PFSK-1 (cell line): ENCODE measurements around the gene MARK4.

ENCODE experiments used
- FOXP2 ChIP-seq: optimal IDR thresholded peaks from 2 replicates; pipeline ENCODE3; 2011; ENCODE audit warnings: borderline replicate concordance, control low read depth, inconsistent platforms; ENCODE audit not compliant: insufficient read depth; ENCODE audit errors: extremely low read length, extremely low read depth
- POLR2AphosphoS5 ChIP-seq: IDR thresholded peaks from 2 replicates; pipeline ENCODE4 v1.6.1; 2012; ENCODE audit warnings: low read depth, mild to moderate bottlenecking, control low read depth, low read length, moderate library complexity
- SIN3A ChIP-seq: IDR thresholded peaks from 2 replicates; pipeline ENCODE4 v1.6.1; 2012; ENCODE audit warnings: mild to moderate bottlenecking, low read length, moderate library complexity, borderline replicate concordance; ENCODE audit not compliant: insufficient read depth
- TAF1 ChIP-seq: IDR thresholded peaks from 2 replicates; pipeline ENCODE4 v1.6.1; 2012; ENCODE audit warnings: low read length, control low read depth, borderline replicate concordance; ENCODE audit not compliant: insufficient read depth
- TF ChIP-seq, protein P1 (sequence below), 2 experiments: IDR thresholded peaks; 2 replicates each; pipeline versions ENCODE4 v1.6.1 to v1.8.0; 2011 to 2012; ENCODE audit warnings: low read depth in 2 of 2, low read length in 2 of 2, control low read depth in 1 of 2, inconsistent platforms in 1 of 2, mild to moderate bottlenecking in 1 of 2, moderate library complexity in 1 of 2; ENCODE audit not compliant: insufficient read depth in 1 of 2

The MARK4 gene

DNA sequence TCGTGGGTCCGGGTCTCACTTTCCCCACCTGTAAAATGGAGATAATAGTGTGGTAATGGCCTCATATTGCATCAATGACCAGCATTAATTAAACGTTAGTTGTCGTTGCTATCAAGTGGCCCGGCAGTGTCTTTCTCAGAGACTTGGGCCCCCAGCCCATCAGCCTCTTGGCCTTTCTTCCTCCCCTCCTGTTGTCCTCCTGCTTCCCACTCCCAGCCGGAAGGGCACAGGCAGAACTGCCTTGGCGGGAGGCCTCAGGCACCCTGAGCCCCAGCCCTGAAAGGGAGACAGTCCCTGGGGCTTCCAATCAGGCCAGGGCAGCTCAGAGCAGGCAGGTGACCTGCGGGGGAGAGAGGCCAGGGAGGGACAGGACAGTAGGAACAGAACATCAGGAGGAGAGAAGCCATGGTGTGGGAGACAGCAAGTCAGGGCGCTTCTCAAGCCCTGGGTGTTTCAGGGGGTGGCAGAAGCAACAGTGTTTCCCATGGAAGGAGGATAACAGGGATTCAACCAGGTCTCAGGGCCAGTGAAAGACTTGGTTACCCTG lies 4.6 kb downstream of the MARK4 start:
- TF ChIP-seq, protein P1, sequence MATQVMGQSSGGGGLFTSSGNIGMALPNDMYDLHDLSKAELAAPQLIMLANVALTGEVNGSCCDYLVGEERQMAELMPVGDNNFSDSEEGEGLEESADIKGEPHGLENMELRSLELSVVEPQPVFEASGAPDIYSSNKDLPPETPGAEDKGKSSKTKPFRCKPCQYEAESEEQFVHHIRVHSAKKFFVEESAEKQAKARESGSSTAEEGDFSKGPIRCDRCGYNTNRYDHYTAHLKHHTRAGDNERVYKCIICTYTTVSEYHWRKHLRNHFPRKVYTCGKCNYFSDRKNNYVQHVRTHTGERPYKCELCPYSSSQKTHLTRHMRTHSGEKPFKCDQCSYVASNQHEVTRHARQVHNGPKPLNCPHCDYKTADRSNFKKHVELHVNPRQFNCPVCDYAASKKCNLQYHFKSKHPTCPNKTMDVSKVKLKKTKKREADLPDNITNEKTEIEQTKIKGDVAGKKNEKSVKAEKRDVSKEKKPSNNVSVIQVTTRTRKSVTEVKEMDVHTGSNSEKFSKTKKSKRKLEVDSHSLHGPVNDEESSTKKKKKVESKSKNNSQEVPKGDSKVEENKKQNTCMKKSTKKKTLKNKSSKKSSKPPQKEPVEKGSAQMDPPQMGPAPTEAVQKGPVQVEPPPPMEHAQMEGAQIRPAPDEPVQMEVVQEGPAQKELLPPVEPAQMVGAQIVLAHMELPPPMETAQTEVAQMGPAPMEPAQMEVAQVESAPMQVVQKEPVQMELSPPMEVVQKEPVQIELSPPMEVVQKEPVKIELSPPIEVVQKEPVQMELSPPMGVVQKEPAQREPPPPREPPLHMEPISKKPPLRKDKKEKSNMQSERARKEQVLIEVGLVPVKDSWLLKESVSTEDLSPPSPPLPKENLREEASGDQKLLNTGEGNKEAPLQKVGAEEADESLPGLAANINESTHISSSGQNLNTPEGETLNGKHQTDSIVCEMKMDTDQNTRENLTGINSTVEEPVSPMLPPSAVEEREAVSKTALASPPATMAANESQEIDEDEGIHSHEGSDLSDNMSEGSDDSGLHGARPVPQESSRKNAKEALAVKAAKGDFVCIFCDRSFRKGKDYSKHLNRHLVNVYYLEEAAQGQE (IDR thresholded peaks at IDR 0.05; ENCODE audit: insufficient read depth in 1 of 2, low read depth in 2 of 2, low read length in 2 of 2): no peak
- no peak for TF ChIP-seq FOXP2
- no peak for TF ChIP-seq TAF1
- TF ChIP-seq SIN3A: no peak
- no peak for TF ChIP-seq POLR2AphosphoS5

DNA sequence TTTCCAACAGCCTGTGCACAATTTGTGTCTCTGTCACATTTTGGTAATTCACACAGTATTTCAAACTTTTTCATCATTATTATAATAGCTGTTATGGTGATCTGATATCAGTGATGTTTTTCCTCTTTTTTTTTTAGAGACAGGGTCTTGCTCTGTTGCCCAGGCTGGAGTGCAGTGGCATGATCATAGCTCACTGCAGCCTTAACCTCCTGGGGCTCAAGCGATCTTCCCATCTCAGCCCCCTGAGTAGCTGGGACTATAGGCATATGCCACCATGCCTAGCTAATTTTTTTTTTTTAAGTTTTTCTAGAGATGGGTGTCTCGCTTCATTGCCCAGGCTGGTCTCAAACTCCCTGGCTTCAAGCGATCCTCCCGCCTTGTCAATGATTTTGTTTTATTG lies 5.8 kb downstream of the MARK4 start:
- TF ChIP-seq SIN3A: no peak
- TF ChIP-seq, protein P1 (IDR thresholded peaks at IDR 0.05; ENCODE audit: insufficient read depth in 1 of 2, low read depth in 2 of 2, low read length in 2 of 2): no peak
- TF ChIP-seq FOXP2: no peak
- TF ChIP-seq POLR2AphosphoS5: no peak
- TF ChIP-seq TAF1: no peak

DNA sequence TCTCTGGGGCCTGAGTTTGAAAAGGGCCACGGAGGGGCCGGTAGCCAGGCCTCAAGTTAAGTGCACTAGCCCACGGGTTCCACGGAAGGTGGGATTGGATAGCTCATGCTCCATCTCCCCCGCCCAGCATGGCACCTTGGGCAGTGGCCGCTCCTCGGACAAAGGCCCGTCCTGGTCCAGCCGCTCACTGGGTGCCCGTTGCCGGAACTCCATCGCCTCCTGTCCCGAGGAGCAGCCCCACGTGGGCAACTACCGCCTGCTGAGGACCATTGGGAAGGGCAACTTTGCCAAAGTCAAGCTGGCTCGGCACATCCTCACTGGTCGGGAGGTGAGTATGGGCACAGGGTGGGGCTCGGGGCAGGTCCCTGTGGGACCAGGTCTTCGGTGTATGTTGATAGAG lies 7.8 kb downstream of the MARK4 start:
- TF ChIP-seq FOXP2: no peak
- TF ChIP-seq, protein P1 (IDR thresholded peaks at IDR 0.05; ENCODE audit: insufficient read depth in 1 of 2, low read depth in 2 of 2, low read length in 2 of 2): no peak
- no peak for TF ChIP-seq SIN3A
- TF ChIP-seq TAF1: no peak

DNA sequence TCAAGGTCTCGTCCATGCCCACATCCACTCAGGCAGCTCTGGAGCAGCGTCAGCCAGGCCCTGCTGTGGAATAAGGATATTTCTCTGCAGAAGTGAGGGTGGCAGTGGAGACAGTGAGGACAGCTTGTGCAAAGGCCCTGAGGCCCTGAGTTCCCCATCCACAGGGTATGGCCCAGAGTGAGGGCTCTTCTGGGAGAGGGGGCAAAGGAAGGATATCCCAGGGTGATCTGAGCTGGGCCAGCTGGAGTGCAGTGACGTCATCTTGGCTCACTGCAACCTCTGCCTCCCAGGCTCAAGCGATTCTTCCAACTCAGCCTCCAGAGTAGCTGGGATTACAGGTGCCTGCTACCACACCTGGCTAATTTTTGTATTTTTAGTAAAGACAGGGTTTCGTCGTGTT lies 11.5 kb downstream of the MARK4 start:
- TF ChIP-seq SIN3A: no peak
- no peak for TF ChIP-seq TAF1
- no peak for TF ChIP-seq FOXP2
- TF ChIP-seq POLR2AphosphoS5: no peak
- TF ChIP-seq, protein P1 (IDR thresholded peaks at IDR 0.05; ENCODE audit: insufficient read depth in 1 of 2, low read depth in 2 of 2, low read length in 2 of 2): no peak

DNA sequence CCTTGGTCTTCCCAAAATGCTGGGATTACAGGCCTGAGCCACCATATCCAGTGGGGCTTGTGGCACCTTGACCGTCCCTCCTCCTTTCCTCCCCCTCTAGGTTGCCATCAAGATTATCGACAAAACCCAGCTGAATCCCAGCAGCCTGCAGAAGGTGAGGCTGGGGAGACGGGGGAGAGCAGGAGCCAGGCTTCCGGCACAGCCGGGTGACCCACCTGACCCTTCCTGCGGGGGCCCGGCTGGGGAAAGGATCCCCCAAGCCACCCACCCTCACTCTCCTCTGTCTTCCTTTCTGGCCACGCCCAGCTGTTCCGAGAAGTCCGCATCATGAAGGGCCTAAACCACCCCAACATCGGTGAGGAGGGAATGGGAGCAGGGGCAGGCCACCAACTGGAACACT lies 11.9 kb downstream of the MARK4 start:
- TF ChIP-seq TAF1 (no peak), SIN3A (no peak), POLR2AphosphoS5 (no peak), FOXP2 (no peak)
- TF ChIP-seq, protein P1 (IDR thresholded peaks at IDR 0.05; ENCODE audit: insufficient read depth in 1 of 2, low read depth in 2 of 2, low read length in 2 of 2): no peak
